AG09319 (cell line): ENCODE results near the gene COL5A3.
A peak's percentile ranks its signal among the peaks of the same experiment; 100 is the strongest.
"Not testable (repeated sequence)": the region's sequence is repeated elsewhere in the genome, so short reads cannot be mapped to it uniquely, and the experiment has no call there.

Source experiments
- DNase-seq: peaks from one replicate; pipeline ENCODE4 v3.0.0-alpha.2; 2010; ENCODE audit warnings: low read depth; ENCODE audit errors: extremely low read depth
- CTCF ChIP-seq: IDR thresholded peaks from 2 replicates; pipeline ENCODE4 v1.5.1; 2011; ENCODE audit warnings: low read depth, mild to moderate bottlenecking, inconsistent platforms, low read length, moderate library complexity

Gene COL5A3

GRCh38 chr19:9936326-9937000 lies 73.8 kb downstream of the COL5A3 start, which contains the start of gene OLFM2:
TSS of gene OLFM2 (minus strand) at chr19:9936515. CDS start at chr19:9936366, 149 bp downstream.
- no peak for DNase-seq
- no peak for TF ChIP-seq CTCF

- TF ChIP-seq CTCF: no peak
- no peak for DNase-seq
Measured at GRCh38 chr19:9935506-9936325, 74.6 kb downstream of the COL5A3 start.

DNA sequence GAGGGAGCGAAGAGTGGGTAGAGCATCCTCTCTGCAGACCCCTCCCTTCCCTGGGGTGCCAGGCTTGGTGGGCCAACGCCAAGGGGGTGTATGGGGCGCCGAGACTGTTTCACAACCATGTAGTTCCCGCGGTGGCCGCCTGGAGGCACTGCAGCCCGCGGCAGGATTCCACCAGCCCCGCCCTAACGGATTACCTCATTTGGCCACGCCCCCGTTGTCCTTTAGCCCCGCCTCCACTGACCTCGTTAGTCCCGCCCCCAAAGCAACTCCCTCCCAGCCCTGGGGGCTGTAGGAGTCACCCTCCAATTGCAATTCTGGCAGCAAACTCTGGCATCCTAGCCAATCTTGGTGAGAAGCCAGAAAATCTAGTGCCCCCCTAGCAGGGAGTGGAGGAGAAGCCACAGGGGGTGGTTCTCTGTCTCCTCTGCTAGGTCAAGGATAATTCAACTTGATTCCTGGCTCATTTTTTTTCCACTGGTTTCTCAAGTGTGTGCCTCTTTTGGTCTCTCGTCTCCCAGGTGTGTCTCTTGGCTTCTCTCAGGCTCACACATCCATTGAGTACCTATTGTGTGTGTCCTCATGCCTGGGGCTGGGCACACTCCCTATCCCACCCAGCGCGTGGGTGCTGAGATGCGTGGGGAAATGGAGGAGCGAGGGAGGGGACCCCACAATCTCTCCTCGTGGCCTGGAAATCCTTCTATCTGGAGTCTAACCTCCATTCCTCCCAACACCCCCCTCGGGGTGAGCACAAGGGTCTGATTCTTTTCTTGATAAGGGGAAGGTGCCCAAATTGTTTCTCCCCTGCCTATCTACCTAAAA lies 76.0 kb downstream of the COL5A3 start:
- peak; percentile 91 for TF ChIP-seq CTCF
- no peak for DNase-seq

DNA sequence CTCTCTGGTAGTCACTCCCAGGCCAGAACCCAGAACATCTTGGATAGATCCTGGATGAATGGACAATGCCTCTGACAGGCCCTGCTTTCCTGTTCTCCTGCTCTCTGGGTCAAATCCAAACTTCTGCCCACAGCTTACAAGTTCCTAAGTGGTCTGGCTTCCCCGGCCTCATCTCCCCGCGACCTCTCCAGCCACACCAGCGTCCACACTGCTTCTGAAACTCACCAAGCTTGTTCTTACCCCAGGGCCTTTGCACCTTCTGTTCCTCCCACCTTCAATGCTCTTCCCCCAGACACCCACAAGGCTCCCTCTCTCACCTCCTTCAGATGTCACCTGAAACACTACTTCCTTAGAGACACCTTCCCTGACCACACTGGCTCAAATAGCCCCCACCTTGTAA lies 77.5 kb downstream of the COL5A3 start:
- TF ChIP-seq CTCF: no peak
- DNase-seq: no peak

GRCh38 chr19:9931629-9932028 lies 78.7 kb downstream of the COL5A3 start:
- DNase-seq: no peak
- TF ChIP-seq CTCF: no peak

DNA sequence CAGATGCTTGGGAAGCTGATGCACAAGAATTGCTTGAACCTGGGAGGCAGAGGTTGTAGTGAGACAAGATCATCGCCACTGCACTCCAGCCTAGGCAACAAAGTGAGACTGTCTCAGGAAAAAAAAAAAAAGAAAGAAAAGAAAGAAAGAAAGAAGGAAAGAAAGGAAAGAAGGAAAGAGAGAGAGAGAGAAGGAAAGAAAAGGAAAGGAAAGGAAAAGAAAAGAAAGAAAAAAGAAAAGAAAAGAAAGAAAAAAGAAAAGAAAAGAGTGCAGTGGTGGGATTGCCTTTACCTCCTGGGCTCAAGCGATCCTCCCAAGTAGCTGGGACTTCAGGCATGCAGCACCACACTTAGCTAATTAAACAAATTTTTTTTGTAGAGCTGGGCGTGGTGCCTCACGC lies 86.9 kb downstream of the COL5A3 start:
- no peak for TF ChIP-seq CTCF
- DNase-seq: no peak

DNA sequence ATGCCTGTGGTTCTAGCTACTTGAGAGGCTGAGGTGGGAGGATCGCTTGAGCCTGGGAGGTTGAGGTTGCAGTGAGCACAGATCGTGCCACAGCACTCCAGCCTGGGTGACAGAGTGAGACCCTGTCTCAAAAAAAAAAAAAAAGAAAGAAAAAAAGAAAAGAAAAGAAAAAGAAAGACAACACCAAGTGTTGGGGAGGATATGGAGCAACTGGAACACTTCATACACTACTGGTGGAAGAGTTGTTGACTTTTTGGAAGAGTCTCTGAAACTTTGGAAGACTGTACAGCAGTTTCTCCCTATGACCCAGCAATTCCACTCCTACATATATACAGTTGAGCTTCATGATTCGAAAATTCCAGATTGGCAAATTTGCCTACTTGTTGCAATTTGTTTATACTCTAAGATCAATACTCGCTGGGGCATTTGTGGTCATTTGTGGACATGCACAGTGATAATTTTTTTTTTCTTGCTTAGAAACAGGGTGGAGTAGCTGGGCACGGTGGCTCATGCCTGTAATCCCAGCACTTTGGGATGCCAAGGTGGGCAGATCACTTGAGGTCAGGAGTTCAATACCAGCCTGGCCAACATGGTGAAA lies 87.4 kb downstream of the COL5A3 start:
- not testable (repeated sequence) for DNase-seq
